ENCODE data around the gene GRIP1. TPM values are rescaled to one million over a fixed set of nuclear protein-coding genes. Genes with fewer than 3 reads are reported as not detected.

GRIP1 gene
- total and polyA plus RNA-seq, 2 experiments from 2014 or later: 5.1 to 13.7 TPM

DNA sequence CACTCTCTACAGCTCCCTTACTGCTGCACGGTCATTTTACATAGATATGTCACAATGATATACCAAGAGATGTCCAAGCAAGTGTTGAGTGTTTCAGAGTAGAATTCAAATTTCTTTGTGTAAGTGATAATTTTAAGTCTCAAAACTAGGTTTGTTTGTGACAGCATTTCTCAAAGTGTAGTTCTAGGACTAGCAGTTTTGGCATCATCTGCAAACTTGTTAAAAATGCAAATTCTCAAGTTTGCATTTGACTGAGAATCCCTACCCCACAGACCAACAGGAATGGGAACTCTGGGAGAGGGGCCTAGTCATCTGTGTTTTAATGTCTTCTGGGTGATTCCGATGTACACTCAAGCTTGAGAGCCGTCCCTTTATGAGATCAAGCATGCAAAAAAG is 279.0 kb downstream of the GRIP1 start (continued):
- TF ChIP-seq, protein P1, sequence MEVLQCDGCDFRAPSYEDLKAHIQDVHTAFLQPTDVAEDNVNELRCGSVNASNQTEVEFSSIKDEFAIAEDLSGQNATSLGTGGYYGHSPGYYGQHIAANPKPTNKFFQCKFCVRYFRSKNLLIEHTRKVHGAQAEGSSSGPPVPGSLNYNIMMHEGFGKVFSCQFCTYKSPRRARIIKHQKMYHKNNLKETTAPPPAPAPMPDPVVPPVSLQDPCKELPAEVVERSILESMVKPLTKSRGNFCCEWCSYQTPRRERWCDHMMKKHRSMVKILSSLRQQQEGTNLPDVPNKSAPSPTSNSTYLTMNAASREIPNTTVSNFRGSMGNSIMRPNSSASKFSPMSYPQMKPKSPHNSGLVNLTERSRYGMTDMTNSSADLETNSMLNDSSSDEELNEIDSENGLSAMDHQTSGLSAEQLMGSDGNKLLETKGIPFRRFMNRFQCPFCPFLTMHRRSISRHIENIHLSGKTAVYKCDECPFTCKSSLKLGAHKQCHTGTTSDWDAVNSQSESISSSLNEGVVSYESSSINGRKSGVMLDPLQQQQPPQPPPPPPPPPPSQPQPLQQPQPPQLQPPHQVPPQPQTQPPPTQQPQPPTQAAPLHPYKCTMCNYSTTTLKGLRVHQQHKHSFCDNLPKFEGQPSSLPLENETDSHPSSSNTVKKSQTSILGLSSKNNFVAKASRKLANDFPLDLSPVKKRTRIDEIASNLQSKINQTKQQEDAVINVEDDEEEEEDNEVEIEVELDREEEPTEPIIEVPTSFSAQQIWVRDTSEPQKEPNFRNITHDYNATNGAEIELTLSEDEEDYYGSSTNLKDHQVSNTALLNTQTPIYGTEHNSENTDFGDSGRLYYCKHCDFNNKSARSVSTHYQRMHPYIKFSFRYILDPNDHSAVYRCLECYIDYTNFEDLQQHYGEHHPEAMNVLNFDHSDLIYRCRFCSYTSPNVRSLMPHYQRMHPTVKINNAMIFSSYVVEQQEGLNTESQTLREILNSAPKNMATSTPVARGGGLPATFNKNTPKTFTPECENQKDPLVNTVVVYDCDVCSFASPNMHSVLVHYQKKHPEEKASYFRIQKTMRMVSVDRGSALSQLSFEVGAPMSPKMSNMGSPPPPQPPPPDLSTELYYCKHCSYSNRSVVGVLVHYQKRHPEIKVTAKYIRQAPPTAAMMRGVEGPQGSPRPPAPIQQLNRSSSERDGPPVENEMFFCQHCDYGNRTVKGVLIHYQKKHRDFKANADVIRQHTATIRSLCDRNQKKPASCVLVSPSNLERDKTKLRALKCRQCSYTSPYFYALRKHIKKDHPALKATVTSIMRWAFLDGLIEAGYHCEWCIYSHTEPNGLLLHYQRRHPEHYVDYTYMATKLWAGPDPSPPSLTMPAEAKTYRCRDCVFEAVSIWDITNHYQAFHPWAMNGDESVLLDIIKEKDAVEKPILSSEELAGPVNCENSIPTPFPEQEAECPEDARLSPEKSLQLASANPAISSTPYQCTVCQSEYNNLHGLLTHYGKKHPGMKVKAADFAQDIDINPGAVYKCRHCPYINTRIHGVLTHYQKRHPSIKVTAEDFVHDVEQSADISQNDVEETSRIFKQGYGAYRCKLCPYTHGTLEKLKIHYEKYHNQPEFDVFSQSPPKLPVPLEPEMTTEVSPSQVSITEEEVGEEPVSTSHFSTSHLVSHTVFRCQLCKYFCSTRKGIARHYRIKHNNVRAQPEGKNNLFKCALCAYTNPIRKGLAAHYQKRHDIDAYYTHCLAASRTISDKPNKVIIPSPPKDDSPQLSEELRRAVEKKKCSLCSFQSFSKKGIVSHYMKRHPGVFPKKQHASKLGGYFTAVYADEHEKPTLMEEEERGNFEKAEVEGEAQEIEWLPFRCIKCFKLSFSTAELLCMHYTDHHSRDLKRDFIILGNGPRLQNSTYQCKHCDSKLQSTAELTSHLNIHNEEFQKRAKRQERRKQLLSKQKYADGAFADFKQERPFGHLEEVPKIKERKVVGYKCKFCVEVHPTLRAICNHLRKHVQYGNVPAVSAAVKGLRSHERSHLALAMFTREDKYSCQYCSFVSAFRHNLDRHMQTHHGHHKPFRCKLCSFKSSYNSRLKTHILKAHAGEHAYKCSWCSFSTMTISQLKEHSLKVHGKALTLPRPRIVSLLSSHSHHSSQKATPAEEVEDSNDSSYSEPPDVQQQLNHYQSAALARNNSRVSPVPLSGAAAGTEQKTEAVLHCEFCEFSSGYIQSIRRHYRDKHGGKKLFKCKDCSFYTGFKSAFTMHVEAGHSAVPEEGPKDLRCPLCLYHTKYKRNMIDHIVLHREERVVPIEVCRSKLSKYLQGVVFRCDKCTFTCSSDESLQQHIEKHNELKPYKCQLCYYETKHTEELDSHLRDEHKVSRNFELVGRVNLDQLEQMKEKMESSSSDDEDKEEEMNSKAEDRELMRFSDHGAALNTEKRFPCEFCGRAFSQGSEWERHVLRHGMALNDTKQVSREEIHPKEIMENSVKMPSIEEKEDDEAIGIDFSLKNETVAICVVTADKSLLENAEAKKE (CRISPR knock-in tag; IDR thresholded peaks at IDR 0.05): no peak
- TF ChIP-seq, protein P2, sequence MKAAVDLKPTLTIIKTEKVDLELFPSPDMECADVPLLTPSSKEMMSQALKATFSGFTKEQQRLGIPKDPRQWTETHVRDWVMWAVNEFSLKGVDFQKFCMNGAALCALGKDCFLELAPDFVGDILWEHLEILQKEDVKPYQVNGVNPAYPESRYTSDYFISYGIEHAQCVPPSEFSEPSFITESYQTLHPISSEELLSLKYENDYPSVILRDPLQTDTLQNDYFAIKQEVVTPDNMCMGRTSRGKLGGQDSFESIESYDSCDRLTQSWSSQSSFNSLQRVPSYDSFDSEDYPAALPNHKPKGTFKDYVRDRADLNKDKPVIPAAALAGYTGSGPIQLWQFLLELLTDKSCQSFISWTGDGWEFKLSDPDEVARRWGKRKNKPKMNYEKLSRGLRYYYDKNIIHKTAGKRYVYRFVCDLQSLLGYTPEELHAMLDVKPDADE (IDR thresholded peaks at IDR 0.05): no peak
- TF ChIP-seq ZNF331 (CRISPR knock-in tag; IDR thresholded peaks at IDR 0.05; ENCODE audit: low read depth): no peak
- TF ChIP-seq NANOG (IDR thresholded peaks at IDR 0.05; ENCODE audit: borderline replicate concordance): no peak
- TF ChIP-seq, protein P3, sequence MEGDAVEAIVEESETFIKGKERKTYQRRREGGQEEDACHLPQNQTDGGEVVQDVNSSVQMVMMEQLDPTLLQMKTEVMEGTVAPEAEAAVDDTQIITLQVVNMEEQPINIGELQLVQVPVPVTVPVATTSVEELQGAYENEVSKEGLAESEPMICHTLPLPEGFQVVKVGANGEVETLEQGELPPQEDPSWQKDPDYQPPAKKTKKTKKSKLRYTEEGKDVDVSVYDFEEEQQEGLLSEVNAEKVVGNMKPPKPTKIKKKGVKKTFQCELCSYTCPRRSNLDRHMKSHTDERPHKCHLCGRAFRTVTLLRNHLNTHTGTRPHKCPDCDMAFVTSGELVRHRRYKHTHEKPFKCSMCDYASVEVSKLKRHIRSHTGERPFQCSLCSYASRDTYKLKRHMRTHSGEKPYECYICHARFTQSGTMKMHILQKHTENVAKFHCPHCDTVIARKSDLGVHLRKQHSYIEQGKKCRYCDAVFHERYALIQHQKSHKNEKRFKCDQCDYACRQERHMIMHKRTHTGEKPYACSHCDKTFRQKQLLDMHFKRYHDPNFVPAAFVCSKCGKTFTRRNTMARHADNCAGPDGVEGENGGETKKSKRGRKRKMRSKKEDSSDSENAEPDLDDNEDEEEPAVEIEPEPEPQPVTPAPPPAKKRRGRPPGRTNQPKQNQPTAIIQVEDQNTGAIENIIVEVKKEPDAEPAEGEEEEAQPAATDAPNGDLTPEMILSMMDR (conservative IDR thresholded peaks at IDR 0.05; ENCODE audit: low read depth in 2 of 2): no peak
- TF ChIP-seq CREB1 (CRISPR knock-in tag; IDR thresholded peaks at IDR 0.05; ENCODE audit: low read depth): no peak
- TF ChIP-seq JUNB (IDR thresholded peaks at IDR 0.05; ENCODE audit: unreplicated experiment): no peak
- TF ChIP-seq ZNF114 (CRISPR knock-in tag; IDR thresholded peaks at IDR 0.05): no peak
- TF ChIP-seq POLR2AphosphoS5 (IDR thresholded peaks at IDR 0.05; ENCODE audit: low read depth): no peak
- no peak for TF ChIP-seq STAT1 (IDR thresholded peaks at IDR 0.05; ENCODE audit: unreplicated experiment)
